RWPE2 (cell line): ENCODE results near the gene ARNT2.

ENCODE experiments used
- ATAC-seq: fragments of 200-7000 bp; cut with Tn5 transposase; 3 replicates; pipeline ENCODE4 v1.9.1; 2021; ENCODE audit warnings: low read depth
- DNase-seq: peaks from one replicate; pipeline ENCODE4 v3.0.0-alpha.2; 2020; ENCODE audit warnings: low spot score
- H3K27ac ChIP-seq: fragments of 450-650 bp; 2 replicates; pipeline ENCODE4 v1.5.1; 2017; ENCODE audit warnings: mild to moderate bottlenecking; ENCODE audit not compliant: poor library complexity, severe bottlenecking
- H3K27me3 ChIP-seq: fragments of 250-450 bp; sonication (Bioruptor Pico); 2 replicates; pipeline ENCODE4 v1.5.1; 2021; ENCODE audit warnings: mild to moderate bottlenecking, moderate library complexity; ENCODE audit not compliant: insufficient read depth, poor library complexity, severe bottlenecking
- H3K36me3 ChIP-seq: fragments of 250-450 bp; sonication (Bioruptor Pico); 2 replicates; pipeline ENCODE4 v1.5.1; 2020; ENCODE audit warnings: low read depth, mild to moderate bottlenecking, moderate library complexity
- H3K4me1 ChIP-seq: fragments of 250-450 bp; sonication (Bioruptor Pico); 2 replicates; pipeline ENCODE4 v1.5.1; 2021; ENCODE audit warnings: mild to moderate bottlenecking, moderate library complexity; ENCODE audit not compliant: insufficient read depth, poor library complexity, severe bottlenecking
- H3K4me3 ChIP-seq: fragments of 250-450 bp; sonication (Bioruptor Pico); 2 replicates; pipeline ENCODE4 v1.5.1; 2021; ENCODE audit warnings: mild to moderate bottlenecking, moderate library complexity; ENCODE audit not compliant: severe bottlenecking
- H3K9me3 ChIP-seq: fragments of 250-450 bp; sonication (Bioruptor Pico); 2 replicates; pipeline ENCODE4 v1.5.1; 2021; ENCODE audit warnings: mild to moderate bottlenecking, moderate library complexity; ENCODE audit not compliant: severe bottlenecking
- TF ChIP-seq, protein P1 (sequence below): fragments of 450-650 bp; IDR thresholded peaks from one replicate; pipeline ENCODE4 v1.5.1; 2017; ENCODE audit warnings: mild to moderate bottlenecking, moderate library complexity; ENCODE audit not compliant: poor library complexity, severe bottlenecking

The ARNT2 gene

DNA sequence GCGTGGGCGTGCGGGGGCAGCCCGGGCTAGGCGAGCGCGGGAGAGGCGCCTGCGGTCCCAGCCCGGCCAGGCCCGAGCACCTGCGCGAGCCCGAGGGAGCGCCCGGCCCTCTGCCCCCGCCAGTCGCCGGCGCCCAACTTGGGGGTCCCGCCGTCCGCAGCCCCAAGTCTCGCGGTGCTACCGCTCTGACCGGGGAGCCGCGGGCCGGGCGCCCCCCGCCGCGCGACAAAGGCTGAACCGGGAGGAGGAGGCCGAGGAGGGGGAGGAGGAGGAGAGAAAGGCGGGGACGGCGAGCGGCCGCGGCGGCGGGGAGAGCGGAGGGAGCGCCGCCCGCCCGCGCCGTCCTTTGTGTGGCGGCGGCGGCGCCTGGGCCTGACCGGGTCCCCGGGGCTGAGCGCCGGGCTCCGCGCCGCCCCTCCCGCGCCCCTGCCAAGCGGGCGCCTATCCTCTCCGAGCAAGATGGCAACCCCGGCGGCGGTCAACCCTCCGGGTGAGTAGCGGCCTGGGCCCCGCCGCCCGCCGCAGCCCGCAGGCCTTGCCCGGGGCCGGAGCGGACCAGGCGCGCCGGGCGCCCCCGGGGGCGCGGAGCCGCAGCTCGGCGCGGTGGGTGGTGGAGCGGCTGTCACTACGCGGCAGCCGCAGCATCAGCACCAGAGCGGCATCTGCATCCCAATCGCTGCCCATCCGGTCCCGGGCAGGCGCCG is at the start of gene ARNT2:
ARNT2 (plus strand) TSS at position 326 of the 704 bp plus-strand sequence; CDS start at position 460, 134 bp downstream.
- no peak for DNase-seq

GRCh38 chr15:80367094-80367493 is 37.1 kb upstream of the ARNT2 start:
- ATAC-seq (no peak), DNase-seq (no peak)
- Histone ChIP-seq H3K4me1 (no peaks in the 10 kb centered on the region), H3K36me3 (no peaks in the 10 kb centered on the region), H3K9me3 (peaks cover 4% of the 10 kb centered on the region), H3K27me3 (peaks cover 7% of the 10 kb centered on the region), H3K4me3 (no peak overlapping the region), H3K27ac (no peak overlapping the region)
- TF ChIP-seq, protein P1, sequence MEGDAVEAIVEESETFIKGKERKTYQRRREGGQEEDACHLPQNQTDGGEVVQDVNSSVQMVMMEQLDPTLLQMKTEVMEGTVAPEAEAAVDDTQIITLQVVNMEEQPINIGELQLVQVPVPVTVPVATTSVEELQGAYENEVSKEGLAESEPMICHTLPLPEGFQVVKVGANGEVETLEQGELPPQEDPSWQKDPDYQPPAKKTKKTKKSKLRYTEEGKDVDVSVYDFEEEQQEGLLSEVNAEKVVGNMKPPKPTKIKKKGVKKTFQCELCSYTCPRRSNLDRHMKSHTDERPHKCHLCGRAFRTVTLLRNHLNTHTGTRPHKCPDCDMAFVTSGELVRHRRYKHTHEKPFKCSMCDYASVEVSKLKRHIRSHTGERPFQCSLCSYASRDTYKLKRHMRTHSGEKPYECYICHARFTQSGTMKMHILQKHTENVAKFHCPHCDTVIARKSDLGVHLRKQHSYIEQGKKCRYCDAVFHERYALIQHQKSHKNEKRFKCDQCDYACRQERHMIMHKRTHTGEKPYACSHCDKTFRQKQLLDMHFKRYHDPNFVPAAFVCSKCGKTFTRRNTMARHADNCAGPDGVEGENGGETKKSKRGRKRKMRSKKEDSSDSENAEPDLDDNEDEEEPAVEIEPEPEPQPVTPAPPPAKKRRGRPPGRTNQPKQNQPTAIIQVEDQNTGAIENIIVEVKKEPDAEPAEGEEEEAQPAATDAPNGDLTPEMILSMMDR, result no peak

More for the DNA sequence above, at the start of gene ARNT2:
- H3K27ac ChIP-seq, result no peak within 1 kb of the TSS
- H3K36me3 ChIP-seq, result no peaks in the 10 kb centered on the region
- H3K27me3 ChIP-seq, result peaks cover 78% of the 10 kb centered on the region
- TF ChIP-seq, protein P1, result no peak
- H3K4me1 ChIP-seq, result no peaks in the 10 kb centered on the region
- peak within 1 kb of the TSS; percentile 40 for H3K4me3 ChIP-seq
- ATAC-seq, result peak; percentile 55
- no peaks in the 10 kb centered on the region for H3K9me3 ChIP-seq

DNA sequence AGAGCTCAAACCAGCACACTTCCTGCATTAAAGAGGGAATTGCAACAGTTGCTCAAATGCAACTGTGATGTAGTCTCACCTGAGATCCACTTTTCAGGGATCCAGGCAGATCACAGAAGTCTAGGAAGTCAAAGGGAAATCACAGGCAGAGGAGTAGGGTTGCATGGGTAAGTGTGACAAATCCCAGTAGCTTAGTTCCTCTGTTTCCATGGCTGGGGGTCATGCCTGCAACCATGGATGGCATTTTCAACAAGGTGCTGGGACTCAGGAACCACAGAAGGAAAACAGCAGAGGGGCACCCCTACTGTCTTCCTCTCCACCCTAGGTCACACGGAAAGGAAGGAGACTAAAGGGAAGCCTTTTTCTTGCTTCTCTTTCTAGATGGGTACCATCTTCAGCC is 36.5 kb upstream of the ARNT2 start:
- peaks cover 4% of the 10 kb centered on the region for H3K9me3 ChIP-seq

GRCh38 chr15:80371924-80372323 is 32.3 kb upstream of the ARNT2 start:
- no peaks in the 10 kb centered on the region for H3K36me3 ChIP-seq
- peaks cover 22% of the 10 kb centered on the region for H3K27me3 ChIP-seq
- H3K27ac ChIP-seq, result no peak overlapping the region
- TF ChIP-seq, protein P1, result no peak
- H3K4me1 ChIP-seq, result no peaks in the 10 kb centered on the region
- DNase-seq, result no peak
- H3K9me3 ChIP-seq, result peaks cover 4% of the 10 kb centered on the region
- H3K4me3 ChIP-seq, result no peak overlapping the region
- ATAC-seq, result no peak

More for the DNA sequence above, 36.5 kb upstream of the ARNT2 start:
- TF ChIP-seq, protein P1, result no peak
- DNase-seq, result no peak
- H3K27me3 ChIP-seq, result peaks cover 7% of the 10 kb centered on the region
- no peak for ATAC-seq
- no peak overlapping the region for H3K4me3 ChIP-seq
- H3K27ac ChIP-seq, result no peak overlapping the region
- no peaks in the 10 kb centered on the region for H3K36me3 ChIP-seq
- H3K4me1 ChIP-seq, result no peaks in the 10 kb centered on the region

- H3K9me3 ChIP-seq, result no peaks in the 10 kb centered on the region
- no peak overlapping the region for H3K27ac ChIP-seq
- TF ChIP-seq, protein P1, result no peak
- H3K4me1 ChIP-seq, result no peaks in the 10 kb centered on the region
- H3K27me3 ChIP-seq, result peaks cover 40% of the 10 kb centered on the region
- no peak overlapping the region for H3K4me3 ChIP-seq
- DNase-seq (no peak), ATAC-seq (no peak)
- H3K36me3 ChIP-seq, result no peaks in the 10 kb centered on the region
These were observed 29.7 kb upstream of the ARNT2 start for GRCh38 chr15:80374441-80374840.
